HG03354 (cell line): ENCODE data around the gene TEKT5.

Experiments used
- ATAC-seq: cut with Tn5 transposase; IDR thresholded peaks from one replicate; pipeline ENCODE4 v1.9.1; 2021; ENCODE audit warnings: mild to moderate bottlenecking; ENCODE audit not compliant: unreplicated experiment, poor library complexity, severe bottlenecking

The TEKT5 gene

GRCh38 chr16:10592611-10593010 lies 102.1 kb downstream of the TEKT5 start:
- ATAC-seq: no peak

- no peak for ATAC-seq
Measured at GRCh38 chr16:10590342-10590741, 104.4 kb downstream of the TEKT5 start.

- no peak for ATAC-seq
Measured at GRCh38 chr16:10589109-10589508, 105.6 kb downstream of the TEKT5 start.

- ATAC-seq: no peak
Measured at GRCh38 chr16:10587622-10588021, 107.1 kb downstream of the TEKT5 start.

GRCh38 chr16:10584981-10585438 lies 109.7 kb downstream of the TEKT5 start:
- no peak for ATAC-seq

- ATAC-seq: no peak
Measured at GRCh38 chr16:10583269-10583668, 111.5 kb downstream of the TEKT5 start.

- no peak for ATAC-seq
Measured at GRCh38 chr16:10581507-10581906, 113.2 kb downstream of the TEKT5 start.

- no peak for ATAC-seq
Measured at GRCh38 chr16:10580883-10581247, 113.9 kb downstream of the TEKT5 start.

GRCh38 chr16:10579965-10580882 lies 114.5 kb downstream of the TEKT5 start, which contains the start of gene EMP2:
Gene EMP2, minus strand, starts transcription at chr16:10580598. Its CDS starts 32,981 bp downstream, at chr16:10547617.
- ATAC-seq: no peak

GRCh38 chr16:10579575-10579964 lies 115.2 kb downstream of the TEKT5 start:
- no peak for ATAC-seq

GRCh38 chr16:10578474-10579316 lies 116.0 kb downstream of the TEKT5 start:
- no peak for ATAC-seq
